ENCODE data around the gene COL6A6.
"Not testable (repeated sequence)": the region's sequence is repeated elsewhere in the genome, so short reads cannot be mapped to it uniquely, and the experiment has no call there.

The COL6A6 gene

DNA sequence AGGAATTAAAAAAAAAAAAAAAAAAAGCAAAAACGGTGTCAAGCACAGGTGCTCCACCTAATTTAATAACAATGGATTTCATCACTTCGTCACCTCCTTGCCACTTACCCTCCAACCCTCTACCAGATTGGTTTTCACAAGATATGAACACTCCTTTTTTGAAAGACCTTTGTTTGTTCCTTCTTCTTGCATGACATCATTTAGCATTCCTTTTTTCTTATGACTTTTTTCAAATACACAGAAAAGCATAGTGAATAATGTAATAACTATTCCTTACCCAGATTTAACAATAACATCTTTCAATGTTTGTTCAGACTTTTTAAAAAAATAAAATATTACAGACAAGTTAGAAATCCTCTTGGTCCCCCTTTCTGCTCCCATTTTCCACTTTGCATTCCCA lies 16.3 kb downstream of the COL6A6 start:
- no peak for DNase-seq

DNA sequence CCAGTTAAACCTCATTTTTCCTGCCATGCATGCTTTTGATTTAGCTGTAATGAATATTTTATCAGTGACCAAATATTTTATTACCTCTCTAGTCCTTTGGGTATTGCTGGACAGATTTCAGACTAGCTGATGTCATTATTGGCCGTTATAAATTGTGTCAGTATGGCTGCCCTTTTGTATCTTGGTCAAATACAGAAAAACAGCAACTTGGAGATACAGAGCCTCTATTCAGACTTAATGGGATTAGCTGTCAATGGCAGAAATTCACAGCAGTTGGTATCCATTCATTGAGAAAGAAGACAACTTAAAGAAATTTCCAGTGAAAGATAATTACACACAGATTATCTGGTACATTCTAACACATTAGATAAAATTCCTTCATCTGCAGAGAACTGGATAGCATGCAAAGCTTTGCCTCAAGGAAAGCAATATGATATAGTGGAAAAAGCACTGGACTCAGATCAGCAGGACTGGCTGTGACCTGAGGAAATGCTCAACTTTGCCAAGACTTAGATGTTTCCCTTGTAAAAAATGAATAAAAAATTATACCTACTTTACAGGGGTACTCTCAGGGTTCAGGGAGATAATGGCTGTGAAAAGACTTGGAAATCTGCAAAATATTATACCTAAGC lies 20.8 kb downstream of the COL6A6 start:
- no peak for DNase-seq

DNA sequence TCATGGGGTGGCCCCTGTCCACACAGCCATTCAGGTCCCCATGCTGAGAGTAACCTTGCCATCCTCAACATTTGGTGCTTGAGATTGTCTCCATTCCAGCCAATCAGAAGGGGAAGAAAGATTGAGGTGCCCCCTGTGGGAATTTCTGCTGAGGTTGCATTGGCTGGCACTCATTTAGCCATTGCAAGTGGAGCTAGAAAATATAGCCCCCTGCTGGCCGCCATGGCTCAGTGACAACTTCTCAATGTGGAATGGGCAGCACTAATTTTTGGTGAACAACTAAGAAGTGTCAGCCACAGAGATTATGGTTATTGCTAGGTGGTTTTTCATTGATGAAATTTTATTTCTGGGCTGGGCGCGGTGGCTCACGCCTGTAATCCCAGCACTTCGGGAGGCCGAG lies 22.0 kb downstream of the COL6A6 start:
- DNase-seq: no peak

DNA sequence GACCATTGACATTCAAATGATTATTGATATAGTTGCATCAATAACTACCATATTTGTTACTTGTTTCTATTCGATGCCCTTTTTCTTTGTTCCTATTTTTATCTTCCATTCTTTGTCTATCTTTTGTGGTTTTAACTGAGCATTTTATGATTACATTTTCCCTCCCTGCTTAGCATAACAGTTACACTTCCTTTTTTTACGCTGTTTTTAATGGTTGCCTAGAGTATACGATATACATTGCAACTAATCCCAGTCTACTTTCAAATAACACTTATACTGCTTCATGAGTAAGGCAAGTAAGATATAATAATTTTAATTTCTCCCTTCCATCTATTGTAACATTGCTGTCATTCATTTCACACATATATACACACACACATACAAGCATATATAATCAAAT lies 26.3 kb downstream of the COL6A6 start:
- no peak for DNase-seq

DNA sequence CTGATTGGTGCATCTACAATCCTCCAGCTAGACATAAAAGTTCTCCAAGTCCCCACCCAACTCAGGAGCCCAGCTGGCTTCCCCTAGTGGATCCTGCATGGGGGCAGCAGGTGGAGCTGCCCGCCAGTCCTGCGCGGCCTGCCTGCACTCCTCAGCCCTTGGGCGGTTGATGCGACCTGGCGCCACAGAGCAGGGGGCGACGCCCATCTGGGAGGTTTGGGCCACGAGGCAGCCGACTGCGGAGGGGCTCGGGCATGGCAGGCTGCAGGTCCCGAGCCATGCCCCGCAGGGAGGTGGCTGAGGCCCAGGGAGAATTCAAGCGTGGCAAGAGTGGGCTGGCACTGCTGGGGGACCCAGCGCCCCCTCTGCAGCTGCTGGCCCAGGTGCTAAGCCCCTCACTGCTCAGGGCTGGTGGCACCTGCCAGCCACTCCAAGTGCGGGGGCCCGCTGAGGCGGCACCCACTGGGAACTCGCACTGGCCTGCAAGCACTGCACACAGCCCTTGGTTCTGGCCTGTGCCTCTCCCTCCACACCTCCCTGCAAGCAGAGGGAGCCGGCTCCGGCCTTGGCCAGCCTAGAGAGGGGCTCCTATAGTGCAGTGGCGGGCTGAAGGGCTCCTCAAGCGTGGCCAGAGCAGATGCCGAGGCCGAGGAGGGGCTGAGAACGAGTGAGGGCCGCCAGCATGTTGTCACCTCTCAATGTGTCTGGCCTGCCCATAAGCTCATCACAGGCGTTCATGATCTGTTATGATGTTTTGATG lies 30.1 kb downstream of the COL6A6 start:
- DNase-seq: no peak

DNA sequence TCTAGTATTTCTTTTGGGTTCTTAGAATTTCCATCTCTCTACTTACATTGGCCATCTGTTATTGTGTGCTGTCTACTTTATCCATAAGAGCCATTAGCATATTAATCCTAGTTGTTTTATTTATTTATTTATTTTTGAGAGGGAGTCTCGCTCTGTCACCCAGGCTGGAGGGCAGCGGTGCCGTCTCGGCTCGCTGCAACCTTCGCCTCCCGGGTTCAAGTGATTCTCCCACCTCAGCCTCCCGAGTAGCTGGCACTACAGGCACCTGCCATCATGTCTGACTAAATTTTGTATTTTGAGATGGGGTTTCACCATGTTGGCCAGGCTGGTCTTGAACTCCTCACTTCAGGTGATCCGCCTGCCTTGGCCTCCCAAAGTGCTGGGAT lies 30.7 kb downstream of the COL6A6 start:
- not testable (repeated sequence) for DNase-seq

DNA sequence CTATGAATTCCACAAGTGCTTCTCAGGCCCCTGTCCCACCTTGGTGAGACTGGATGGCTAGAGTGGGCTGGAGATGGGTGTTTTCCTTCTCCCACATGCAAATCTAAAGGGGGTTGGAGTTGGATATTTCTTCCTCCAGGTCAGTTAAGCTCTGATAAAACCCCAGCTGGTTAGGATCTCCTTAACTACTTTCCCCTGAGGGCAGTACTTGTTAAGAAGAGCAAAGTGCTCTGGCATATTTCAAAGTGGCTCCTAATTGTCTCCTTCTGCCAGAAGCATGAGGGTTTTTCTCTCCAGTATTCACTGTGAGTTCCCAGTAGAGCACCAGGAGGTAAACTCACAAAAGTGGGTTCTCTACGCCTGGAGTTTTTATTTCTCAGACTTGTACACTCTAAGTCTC lies 31.4 kb downstream of the COL6A6 start:
- DNase-seq: no peak

DNA sequence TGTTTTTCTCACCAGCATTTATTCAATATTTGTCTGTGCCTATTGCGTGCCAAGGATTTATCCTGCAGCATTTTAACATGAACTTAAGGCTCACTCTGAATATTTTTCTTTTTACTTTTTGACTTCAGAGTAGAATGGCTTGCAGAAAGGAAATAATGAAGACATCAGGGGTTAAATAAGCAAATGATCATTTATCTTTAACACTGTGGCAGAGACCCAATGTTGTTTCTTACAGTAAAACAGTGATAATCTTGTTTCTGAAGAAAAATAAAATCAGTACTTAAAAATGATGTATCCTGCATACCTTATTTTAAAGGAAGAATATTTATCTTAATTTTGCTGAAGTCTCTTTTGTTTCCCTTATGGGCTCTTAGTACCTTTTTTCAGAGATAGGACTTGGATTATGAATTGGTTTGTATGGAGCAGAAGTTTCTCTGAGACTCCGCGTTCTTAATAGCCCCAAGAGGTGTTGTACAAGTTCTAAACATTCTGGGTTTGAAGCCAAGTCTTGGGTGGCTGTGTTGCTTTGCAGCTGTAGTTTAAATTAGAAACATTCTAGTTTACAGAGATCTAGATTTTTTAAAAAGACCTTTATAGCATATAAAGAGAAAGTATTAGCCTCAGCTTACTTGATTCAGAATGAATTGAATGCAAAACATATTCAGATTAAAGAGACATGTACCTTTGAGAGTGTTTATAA lies 40.5 kb downstream of the COL6A6 start:
- no peak for DNase-seq

DNA sequence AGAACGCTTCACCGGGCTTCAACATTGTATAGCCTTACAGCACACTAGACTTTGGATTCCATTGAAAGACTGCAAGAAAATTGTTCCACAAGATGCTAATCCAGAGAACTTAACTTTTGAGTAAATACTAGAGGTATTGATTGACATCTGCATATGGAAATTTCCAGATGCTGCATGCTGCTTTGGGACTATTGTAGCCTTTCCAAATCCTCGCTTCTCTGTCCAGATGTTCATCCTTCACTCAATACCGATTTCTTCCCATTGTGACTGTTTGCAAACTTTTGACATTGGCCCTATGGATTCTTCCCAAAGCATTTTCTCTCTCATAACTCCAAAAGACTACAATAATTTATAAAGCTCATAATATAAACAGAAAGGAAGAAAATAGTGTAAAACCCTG lies 41.4 kb downstream of the COL6A6 start:
- no peak for DNase-seq

DNA sequence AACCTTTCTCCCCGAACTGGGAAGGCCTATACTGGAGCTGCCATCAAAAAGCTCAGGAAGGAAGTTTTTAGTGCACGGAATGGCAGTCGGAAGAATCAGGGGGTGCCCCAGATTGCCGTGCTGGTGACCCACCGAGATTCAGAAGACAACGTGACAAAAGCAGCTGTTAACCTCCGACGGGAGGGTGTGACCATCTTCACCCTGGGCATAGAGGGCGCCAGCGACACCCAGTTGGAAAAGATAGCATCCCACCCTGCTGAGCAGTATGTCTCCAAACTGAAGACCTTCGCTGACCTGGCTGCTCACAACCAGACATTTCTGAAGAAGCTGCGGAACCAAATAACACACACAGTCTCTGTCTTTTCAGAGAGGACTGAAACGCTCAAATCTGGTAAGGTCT lies 48.2 kb downstream of the COL6A6 start:
- no peak for DNase-seq
